ENCODE results near the gene SDHB. TPM values are rescaled to one million over a fixed set of nuclear protein-coding genes. Genes with fewer than 3 reads are reported as not detected.

SDHB gene
- total and polyA plus RNA-seq, 2 of the 8 experiments (the other 6 are each of a cell fraction or from before 2014, with no cell fraction given): 84.0 to 98.7 TPM

DNA sequence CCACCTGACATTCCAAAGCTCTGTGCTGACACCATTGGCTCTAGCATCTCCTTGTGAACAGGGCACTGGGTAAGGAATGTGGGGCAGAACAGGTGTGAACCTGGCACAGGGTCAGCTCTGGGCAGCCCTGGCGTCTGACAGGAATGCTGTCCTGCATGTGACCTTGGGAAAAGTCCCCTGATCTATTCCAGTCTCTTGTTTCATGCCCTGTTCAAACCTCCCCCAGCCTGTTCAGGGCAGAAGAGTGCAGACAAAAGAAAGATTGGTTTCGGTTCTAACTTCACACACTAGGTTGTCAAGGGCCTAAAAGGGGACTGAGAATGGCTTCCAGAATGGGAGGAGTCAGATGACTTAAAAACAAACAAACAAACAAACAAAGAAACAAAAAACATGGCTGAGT is 27.6 kb upstream of the SDHB start:
- Histone ChIP-seq H3K56ac (replicated peaks; ENCODE audit: insufficient read length, low read depth, low read length) (no peak overlapping the region), H2AK5ac (ENCODE audit: low read depth, low read length) (no peak overlapping the region), H2BK120ac (replicated peaks; ENCODE audit: low read depth, low read length) (no peak overlapping the region), H3K4me3 (ENCODE audit: extremely low read depth in 1 of 4, insufficient read depth in 2 of 4, low read depth in 3 of 4, low read length in 4 of 4) (no peak overlapping the region), H3K27me3 (replicated peaks in 1 of 4; ENCODE audit: control insufficient read depth in 3 of 4, extremely low read depth in 1 of 4, insufficient read depth in 3 of 4, low read length in 3 of 4) (no peaks in the 10 kb centered on the region), H4K20me1 (replicated peaks in 1 of 2; ENCODE audit: control insufficient read depth in 1 of 2, insufficient read depth in 2 of 2, low read length in 2 of 2) (no peaks in the 10 kb centered on the region), H4K8ac (ENCODE audit: extremely low read depth, insufficient read depth, low read length) (no peak overlapping the region), H2BK20ac (ENCODE audit: low read length) (no peak overlapping the region), H3K36me3 (ENCODE audit: control insufficient read depth in 2 of 4, insufficient read depth in 4 of 4, low read length in 3 of 4) (no peaks in the 10 kb centered on the region), H4K5ac (ENCODE audit: insufficient read length, low read depth, low read length) (no peak overlapping the region), H3K4me2 (ENCODE audit: insufficient read depth in 1 of 2, low read depth in 2 of 2, low read length in 2 of 2) (no peak overlapping the region), H3K79me2 (ENCODE audit: control insufficient read depth in 1 of 2, insufficient read depth in 2 of 2, low read length in 2 of 2) (no peaks in the 10 kb centered on the region), H3K14ac (ENCODE audit: insufficient read length) (no peak overlapping the region), H3K18ac (ENCODE audit: extremely low read depth, low read length) (no peak overlapping the region), H2BK15ac (ENCODE audit: low read length) (no peak overlapping the region), H3K23ac (ENCODE audit: insufficient read length) (no peak overlapping the region), H3K79me1 (ENCODE audit: low read depth, low read length) (no peaks in the 10 kb centered on the region), H2BK12ac (ENCODE audit: low read depth, low read length) (no peak overlapping the region), H2AFZ (ENCODE audit: low read length) (no peak overlapping the region), H4K91ac (replicated peaks; ENCODE audit: insufficient read length, low read length) (no peak overlapping the region), H2BK5ac (ENCODE audit: low read depth, low read length) (no peak overlapping the region), H3K4me1 (replicated peaks in 1 of 4; ENCODE audit: control insufficient read depth in 3 of 4, insufficient read depth in 4 of 4, low read length in 3 of 4) (no peaks in the 10 kb centered on the region), H3K9me3 (ENCODE audit: insufficient read depth in 2 of 2, low read depth in 1 of 2, low read length in 1 of 2) (peaks cover 0 to 3% of the 10 kb centered on the region in 2 experiments; a peak in 1 of 4 replicates), H3K27ac (ENCODE audit: low read depth, low read length) (no peak overlapping the region), H3K9ac (replicated peaks in 1 of 4; ENCODE audit: extremely low read depth in 1 of 4, low read depth in 3 of 4, low read length in 3 of 4) (no peak overlapping the region), H3K4ac (replicated peaks; ENCODE audit: insufficient read length, low read depth, low read length) (no peak overlapping the region), H3K23me2 (ENCODE audit: low read depth, low read length) (no peaks in the 10 kb centered on the region)
- ChIA-PET POLR2A (ENCODE audit: partially characterized antibody) (no interaction called here), CTCF (ENCODE audit: partially characterized antibody) (interaction anchor here (1.0 to 2.3 kb wide), 4 partner anchors 10 to 47 kb away, joined by 3 to 12 read pairs (median 4); no protein-coding TSS in a partner anchor)
- TF ChIP-seq RAD21 (IDR thresholded peaks at IDR 0.05 in 1 of 2, conservative IDR thresholded peaks at IDR 0.05 in 1 of 2; ENCODE audit: low read depth in 2 of 2, low read length in 2 of 2) (no peak), SRF (IDR thresholded peaks at IDR 0.05; ENCODE audit: low read depth, low read length) (no peak), BACH1 (IDR thresholded peaks at IDR 0.05; ENCODE audit: low read length) (no peak)
- TF ChIP-seq, protein P1, sequence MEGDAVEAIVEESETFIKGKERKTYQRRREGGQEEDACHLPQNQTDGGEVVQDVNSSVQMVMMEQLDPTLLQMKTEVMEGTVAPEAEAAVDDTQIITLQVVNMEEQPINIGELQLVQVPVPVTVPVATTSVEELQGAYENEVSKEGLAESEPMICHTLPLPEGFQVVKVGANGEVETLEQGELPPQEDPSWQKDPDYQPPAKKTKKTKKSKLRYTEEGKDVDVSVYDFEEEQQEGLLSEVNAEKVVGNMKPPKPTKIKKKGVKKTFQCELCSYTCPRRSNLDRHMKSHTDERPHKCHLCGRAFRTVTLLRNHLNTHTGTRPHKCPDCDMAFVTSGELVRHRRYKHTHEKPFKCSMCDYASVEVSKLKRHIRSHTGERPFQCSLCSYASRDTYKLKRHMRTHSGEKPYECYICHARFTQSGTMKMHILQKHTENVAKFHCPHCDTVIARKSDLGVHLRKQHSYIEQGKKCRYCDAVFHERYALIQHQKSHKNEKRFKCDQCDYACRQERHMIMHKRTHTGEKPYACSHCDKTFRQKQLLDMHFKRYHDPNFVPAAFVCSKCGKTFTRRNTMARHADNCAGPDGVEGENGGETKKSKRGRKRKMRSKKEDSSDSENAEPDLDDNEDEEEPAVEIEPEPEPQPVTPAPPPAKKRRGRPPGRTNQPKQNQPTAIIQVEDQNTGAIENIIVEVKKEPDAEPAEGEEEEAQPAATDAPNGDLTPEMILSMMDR (IDR thresholded peaks at IDR 0.05; ENCODE audit: control extremely low read depth in 1 of 3, insufficient read depth in 1 of 3, low read depth in 1 of 3, low read length in 3 of 3): no peak
- no peak for DNase-seq (ENCODE audit: low read depth in 1 of 2, low spot score in 2 of 2)
- WGBS, 2 experiments (ENCODE audit: extremely low coverage in 1 of 2, insufficient coverage in 1 of 2, insufficient read length in 1 of 2, insufficient replicate concordance in 2 of 2, low coverage in 1 of 2, low lambda C conversion rate in 2 of 2, missing lambda C conversion rate in 1 of 2): 74% methylated on average over 2 of the region's 2 CpGs; no CpG with 5 or more reads in 1 of the 2 experiments
- no peak for FAIRE-seq
